IMR-90 (cell line): ENCODE measurements around the gene DNAJC30. TPM values are rescaled to one million over a fixed set of nuclear protein-coding genes. Genes with fewer than 3 reads are reported as not detected.

Experiments used
- ATAC-seq: fragments of 200-7000 bp; cut with Tn5 transposase; 2 replicates; pipeline ENCODE4 v1.9.1; 2020; ENCODE audit warnings: low read depth, mild to moderate bottlenecking, moderate library complexity
- BruUV-seq: library from RNA; stranded (reverse); fragments of 400-500 nt; replicated peaks from 2 replicates; lab custom pipeline; 2021; lab: Mats Ljungman, UMichigan
- CTCF ChIA-PET: fragments of 300-600 bp; formaldehyde crosslinking; extraction: SDS; loops from one replicate; lab custom pipeline; 2021; ENCODE audit warnings: antibody characterized with exemption; lab: Yijun Ruan, JAX
- POLR2A ChIA-PET: fragments of 300-600 bp; sonication (Branson Sonifier 250); formaldehyde crosslinking; loops from one replicate; lab custom pipeline; 2022; ENCODE audit warnings: antibody characterized with exemption; ENCODE audit not compliant: unreplicated experiment; lab: Charles Lee
- DNase-seq: peaks from one replicate; pipeline ENCODE4 v3.0.0; 2013
- H2AFZ ChIP-seq: replicated peaks from 2 replicates; pipeline ENCODE3; 2013; ENCODE audit warnings: low read length, mild to moderate bottlenecking; ENCODE audit not compliant: poor library complexity
- H2AK5ac ChIP-seq: 2 replicates; pipeline ENCODE4 v1.6.1; 2013; ENCODE audit warnings: low read depth, low read length, inconsistent platforms
- H2AK9ac ChIP-seq: replicated peaks from 2 replicates; pipeline ENCODE3; 2013; ENCODE audit warnings: mild to moderate bottlenecking, low read depth, low read length, moderate library complexity; ENCODE audit not compliant: poor library complexity
- H2BK120ac ChIP-seq: 2 replicates; pipeline ENCODE4 v1.6.1; 2013; ENCODE audit warnings: low read depth, low read length, inconsistent platforms
- H2BK15ac ChIP-seq: 3 replicates; pipeline ENCODE4 v1.6.1; 2013; ENCODE audit warnings: low read depth, low read length, inconsistent platforms
- H2BK20ac ChIP-seq: 2 replicates; pipeline ENCODE4 v1.6.1; 2013; ENCODE audit warnings: low read depth, mild to moderate bottlenecking, inconsistent platforms, low read length, moderate library complexity
- H2BK5ac ChIP-seq: 2 replicates; pipeline ENCODE4 v1.6.1; 2013; ENCODE audit warnings: mild to moderate bottlenecking, low read depth, low read length, inconsistent platforms; ENCODE audit not compliant: poor library complexity, severe bottlenecking
- H3K14ac ChIP-seq: replicated peaks from 2 replicates; pipeline ENCODE4 v1.6.1; 2013; ENCODE audit warnings: low read depth, low read length, inconsistent platforms
- H3K18ac ChIP-seq: 2 replicates; pipeline ENCODE4 v1.6.1; 2013; ENCODE audit warnings: low read depth, low read length, control low read depth
- H3K23ac ChIP-seq: 2 replicates; pipeline ENCODE4 v1.6.1; 2013; ENCODE audit warnings: low read depth, low read length, inconsistent platforms
- H3K27ac ChIP-seq: 2 replicates; pipeline ENCODE4 v1.5.1; 2013; ENCODE audit warnings: mild to moderate bottlenecking, control low read depth, low read length; ENCODE audit not compliant: insufficient read depth
- H3K27me3 ChIP-seq: 2 replicates; pipeline ENCODE4 v1.6.1; 2013; ENCODE audit warnings: low read length; ENCODE audit not compliant: control insufficient read depth, insufficient read depth
- H3K36me3 ChIP-seq: 2 replicates; pipeline ENCODE4 v1.6.1; 2013; ENCODE audit warnings: low read length, mixed read lengths; ENCODE audit not compliant: control insufficient read depth, insufficient read depth
- H3K4ac ChIP-seq: 2 replicates; pipeline ENCODE4 v1.6.1; 2013; ENCODE audit warnings: low read depth, low read length, inconsistent platforms
- H3K4me1 ChIP-seq: 2 replicates; pipeline ENCODE4 v1.6.1; 2013; ENCODE audit warnings: low read length, mixed read lengths; ENCODE audit not compliant: control insufficient read depth, insufficient read depth
- H3K4me2 ChIP-seq: 2 replicates; pipeline ENCODE4 v1.6.1; 2013; ENCODE audit warnings: low read depth, mild to moderate bottlenecking, control low read depth, low read length, moderate library complexity
- H3K4me3 ChIP-seq: 2 replicates; pipeline ENCODE4 v1.5.1; 2013; ENCODE audit warnings: low read depth, mild to moderate bottlenecking, control low read depth, low read length, moderate library complexity; ENCODE audit not compliant: insufficient read depth
- H3K56ac ChIP-seq: 2 replicates; pipeline ENCODE4 v1.6.1; 2013; ENCODE audit warnings: low read length, inconsistent platforms; ENCODE audit not compliant: insufficient read depth; ENCODE audit errors: extremely low read depth
- H3K79me1 ChIP-seq, 2 experiments: 2 replicates each; pipeline ENCODE4 v1.6.1; 2013; ENCODE audit warnings: low read length in 2 of 2, inconsistent platforms in 1 of 2, low read depth in 1 of 2
- H3K9ac ChIP-seq: 2 replicates; pipeline ENCODE4 v1.6.1; 2013; ENCODE audit warnings: low read depth, low read length, control low read depth
- H3K9me1 ChIP-seq: 2 replicates; pipeline ENCODE4 v1.6.1; 2013; ENCODE audit warnings: low read length, inconsistent platforms; ENCODE audit not compliant: insufficient read depth
- H3K9me3 ChIP-seq: 2 replicates; pipeline ENCODE4 v1.6.1; 2013; ENCODE audit warnings: low read length; ENCODE audit not compliant: control insufficient read depth, insufficient read depth
- H4K20me1 ChIP-seq: 2 replicates; pipeline ENCODE4 v1.6.1; 2013; ENCODE audit warnings: low read length, inconsistent platforms; ENCODE audit not compliant: insufficient read depth
- H4K5ac ChIP-seq: 2 replicates; pipeline ENCODE4 v1.6.1; 2013; ENCODE audit warnings: mild to moderate bottlenecking, low read depth, low read length, control low read depth
- H4K8ac ChIP-seq, 2 experiments: 2 replicates each; pipeline ENCODE4 v1.6.1; 2013; ENCODE audit warnings: low read depth in 2 of 2, low read length in 2 of 2, control low read depth in 1 of 2, inconsistent platforms in 1 of 2
- H4K91ac ChIP-seq: 2 replicates; pipeline ENCODE4 v1.6.1; 2013; ENCODE audit warnings: low read depth, low read length, inconsistent platforms; ENCODE audit not compliant: insufficient read depth
- BHLHE40 ChIP-seq: fragments of 150-350 bp; IDR thresholded peaks from 2 replicates; pipeline ENCODE4 v1.6.1; 2016; ENCODE audit warnings: mild to moderate bottlenecking, low read depth, low read length
- CHD1 ChIP-seq: IDR thresholded peaks from 2 replicates; pipeline ENCODE4 v1.6.1; 2012; ENCODE audit warnings: low read depth, low read length, improper control_type of control experiment
- CTCF ChIP-seq: conservative IDR thresholded peaks from 2 replicates; pipeline ENCODE4 v1.5.1; 2012; ENCODE audit warnings: mild to moderate bottlenecking, low read depth, low read length, improper control_type of control experiment
- ELK1 ChIP-seq: fragments of 150-350 bp; IDR thresholded peaks from 2 replicates; pipeline ENCODE4 v1.6.1; 2016; ENCODE audit warnings: low read depth, mild to moderate bottlenecking, low read length, moderate library complexity, borderline replicate concordance
- MAZ ChIP-seq: IDR thresholded peaks from 2 replicates; pipeline ENCODE4 v1.6.1; 2012; ENCODE audit warnings: low read depth, mild to moderate bottlenecking, low read length, improper control_type of control experiment, moderate library complexity, borderline replicate concordance
- MXI1 ChIP-seq: IDR thresholded peaks from 2 replicates; pipeline ENCODE4 v1.6.1; 2012; ENCODE audit warnings: low read depth, mild to moderate bottlenecking, low read length, moderate library complexity, borderline replicate concordance
- NFE2L2 ChIP-seq: fragments of 150-350 bp; IDR thresholded peaks from 2 replicates; pipeline ENCODE4 v1.6.1; 2016; ENCODE audit warnings: low read depth, mild to moderate bottlenecking, low read length
- POLR2A ChIP-seq: IDR thresholded peaks from 2 replicates; pipeline ENCODE4 v1.6.1; 2012; ENCODE audit warnings: mild to moderate bottlenecking, low read depth, low read length
- RCOR1 ChIP-seq: IDR thresholded peaks from 2 replicates; pipeline ENCODE4 v1.6.1; 2012; ENCODE audit warnings: mild to moderate bottlenecking, low read length, improper control_type of control experiment; ENCODE audit not compliant: insufficient replicate concordance
- RFX5 ChIP-seq: IDR thresholded peaks from 2 replicates; pipeline ENCODE4 v1.8.0; 2012; ENCODE audit warnings: low read depth, mild to moderate bottlenecking, low read length, moderate library complexity
- USF2 ChIP-seq: fragments of 150-350 bp; IDR thresholded peaks from 2 replicates; pipeline ENCODE4 v1.6.1; 2017; ENCODE audit warnings: mild to moderate bottlenecking, antibody characterized with exemption, low read length, low read depth
- WGBS, 2 experiments: methylation state at CpG; one replicate each; pipeline versions ENCODE4 v1.1.5 to v1.1.7; 2013; ENCODE audit warnings: missing lambda C conversion rate in 2 of 2; ENCODE audit not compliant: insufficient read length in 1 of 2; ENCODE audit errors: extremely low coverage in 2 of 2; 5-methylcytosine and 5-hydroxymethylcytosine counted together
- dilution Hi-C: fragments of 300-500 bp; cut with HindIII; formaldehyde crosslinking; loops from one replicate; pipeline ENCODE4 v1.14.3; 2018; ENCODE audit warnings: low sequenced_read_pairs; ENCODE audit not compliant: unreplicated experiment
- in situ Hi-C: fragments of 300-500 bp; cut with MboI; formaldehyde crosslinking; loops from 3 replicates; pipeline ENCODE4 v1.14.3; 2019; ENCODE audit warnings: low sequenced_read_pairs, inconsistent platforms, mixed read lengths
- intact Hi-C: fragments of 100-400 bp; cut with micrococcal nuclease; formaldehyde crosslinking; loops from 2 replicates; pipeline ENCODE4 v1.10.0; 2022
- polyA plus RNA-seq, 3 experiments: library from polyadenylated mRNA; depleted of rRNA; stranded (reverse); fragments of >200 nt; gene quantifications; 2 replicates each; pipeline ENCODE4 v1.2.3, GENCODE V29; 2012; ENCODE audit warnings: low replicate concordance in 1 of 3
- total RNA-seq: library from RNA; depleted of rRNA; stranded (reverse); fragments of >200 nt; gene quantifications from 2 replicates; pipeline ENCODE4 v1.2.3, GENCODE V29; 2012

Gene DNAJC30
- total and polyA plus RNA-seq, 2 of the 4 experiments (the other 2 are of a cell fraction), result 1.6 to 9.0 TPM

- Histone ChIP-seq H3K36me3 (no peaks in the 10 kb centered on the region), H3K18ac (no peak overlapping the region), H4K5ac (no peak overlapping the region), H3K9ac (no peak overlapping the region), H2BK5ac (no peak overlapping the region), H2AK9ac (no peak overlapping the region), H4K8ac (no peak overlapping the region), H3K79me1 (no peaks in the 10 kb centered on the region), H3K4me2 (no peak overlapping the region), H3K56ac (no peak overlapping the region), H2AFZ (no peak overlapping the region), H2BK15ac (no peak overlapping the region), H4K91ac (no peak overlapping the region), H3K4me1 (no peaks in the 10 kb centered on the region; the same call in 1 of the 2 replicates), H3K14ac (no peak overlapping the region), H4K20me1 (no peaks in the 10 kb centered on the region), H3K9me1 (no peaks in the 10 kb centered on the region), H3K23ac (no peak overlapping the region), H2AK5ac (no peak overlapping the region), H3K9me3 (peaks cover 4% of the 10 kb centered on the region), H3K27me3 (peaks cover 66% of the 10 kb centered on the region), H2BK120ac (no peak overlapping the region), H3K4me3 (no peak overlapping the region), H3K4ac (no peak overlapping the region), H3K27ac (no peak overlapping the region), H2BK20ac (no peak overlapping the region)
- no peak for ATAC-seq
- ChIA-PET POLR2A (interaction anchor here (0.6 kb wide), 1 partner anchor 14 kb away, joined by 14 read pairs; no protein-coding TSS in a partner anchor), CTCF (no interaction called here)
- WGBS, 2 experiments, result 44% methylated on average over 3 of the region's 5 CpGs; no CpG with 5 or more reads in 1 of the 2 experiments
- in situ Hi-C loops, result no loop called here
- no TSS peak for BruUV-seq
- intact Hi-C loops, result no loop called here
- DNase-seq, result no peak
- dilution Hi-C loops, result no loop called here
- TF ChIP-seq MXI1 (no peak), RFX5 (no peak), CTCF (no peak), POLR2A (no peak), RCOR1 (no peak), ELK1 (no peak), USF2 (no peak), BHLHE40 (no peak), MAZ (no peak), CHD1 (no peak), NFE2L2 (no peak)
Observed at GRCh38 chr7:73644688-73645286, 38.5 kb downstream of the DNAJC30 start.
